CD4-positive, alpha-beta T cell treated with Interferon gamma for 1 hour (primary cell): ENCODE data around the gene ZNF326.
"Not testable (repeated sequence)": the region's sequence is repeated elsewhere in the genome, so short reads cannot be mapped to it uniquely, and the experiment has no call there.

Source experiments
- DNase-seq: peaks from one replicate; pipeline ENCODE4 v3.0.0-alpha.2; 2020

Gene ZNF326

GRCh38 chr1:89997152-89997551, 2.2 kb downstream of the ZNF326 start:
- DNase-seq: not testable (repeated sequence)

DNA sequence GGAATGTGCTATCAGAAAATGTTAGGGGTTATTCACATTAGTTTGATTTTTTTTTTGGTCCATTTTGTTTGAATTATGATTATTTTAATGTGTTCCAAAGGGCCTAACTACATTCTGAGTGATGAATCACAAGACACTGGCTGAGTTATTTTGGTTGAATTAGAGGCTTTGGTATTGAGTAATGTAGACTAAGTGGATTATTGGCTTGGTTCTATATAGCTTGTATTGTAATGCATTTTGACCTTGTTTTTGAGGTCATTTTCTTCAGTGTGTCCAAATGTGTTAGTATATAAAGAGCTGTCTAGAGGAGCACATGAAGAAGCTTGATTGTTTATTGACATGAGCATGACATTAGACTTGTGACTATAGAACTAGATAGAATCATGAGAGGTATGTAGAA, 3.4 kb downstream of the ZNF326 start:
- no peak for DNase-seq

DNA sequence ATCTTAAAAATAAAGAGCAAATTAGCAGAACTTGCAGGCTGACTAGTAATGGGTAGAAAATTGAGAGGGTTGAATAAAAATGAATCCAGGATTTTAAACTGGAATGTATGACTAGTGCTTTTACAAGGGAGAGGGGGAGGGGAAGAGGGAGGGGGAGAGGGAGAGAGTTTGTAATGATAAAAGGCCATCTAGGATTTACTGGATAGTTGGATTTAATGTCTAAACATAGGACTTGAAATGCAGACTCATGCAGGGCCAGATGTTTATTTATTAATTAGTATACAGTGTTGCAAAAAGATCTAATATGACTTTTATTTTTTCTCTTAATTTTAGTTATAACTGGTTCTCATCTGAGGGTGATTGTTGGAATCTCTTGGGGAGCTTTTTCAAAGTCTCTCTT, 4.3 kb downstream of the ZNF326 start:
- DNase-seq: no peak

- DNase-seq: no peak
Observed at GRCh38 chr1:89999628-90000027, 4.7 kb downstream of the ZNF326 start.

DNA sequence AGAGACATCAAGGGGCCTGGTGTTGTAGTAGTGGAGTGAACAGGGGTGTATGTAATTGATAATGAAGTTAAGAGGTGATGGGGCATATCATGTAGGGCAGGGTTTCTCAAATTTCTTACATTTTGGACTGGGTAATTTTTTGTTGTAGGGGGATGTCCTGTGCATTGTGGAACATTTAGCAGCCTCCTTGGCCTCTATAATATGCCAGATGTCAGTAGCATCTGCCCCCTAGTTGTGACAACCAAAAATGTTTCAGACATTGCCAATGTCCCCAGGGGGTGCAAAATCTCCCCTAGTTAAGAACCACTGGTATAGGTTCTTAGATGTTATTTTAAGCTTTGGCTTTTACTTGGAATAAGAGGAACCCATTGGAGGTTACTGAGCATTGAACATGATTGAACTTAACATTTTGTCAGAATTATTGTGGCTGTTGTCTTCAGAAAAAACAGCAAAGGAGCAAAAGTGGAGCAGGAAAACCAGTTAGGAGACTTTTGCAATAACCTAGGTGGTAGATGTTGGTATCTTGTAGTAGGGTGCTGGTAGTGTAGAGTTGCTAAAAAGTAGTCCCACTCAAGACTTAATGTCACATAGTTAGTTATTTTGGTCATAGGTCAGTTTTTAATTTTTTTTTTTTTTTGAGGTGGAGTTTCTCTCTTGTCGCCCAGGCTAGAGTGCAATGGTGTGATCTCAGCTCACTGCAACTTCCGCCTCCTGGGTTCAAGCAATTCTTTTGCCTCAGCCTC, 6.2 kb downstream of the ZNF326 start:
- DNase-seq: no peak

GRCh38 chr1:90007979-90008404, 13.1 kb downstream of the ZNF326 start:
- DNase-seq: no peak

DNA sequence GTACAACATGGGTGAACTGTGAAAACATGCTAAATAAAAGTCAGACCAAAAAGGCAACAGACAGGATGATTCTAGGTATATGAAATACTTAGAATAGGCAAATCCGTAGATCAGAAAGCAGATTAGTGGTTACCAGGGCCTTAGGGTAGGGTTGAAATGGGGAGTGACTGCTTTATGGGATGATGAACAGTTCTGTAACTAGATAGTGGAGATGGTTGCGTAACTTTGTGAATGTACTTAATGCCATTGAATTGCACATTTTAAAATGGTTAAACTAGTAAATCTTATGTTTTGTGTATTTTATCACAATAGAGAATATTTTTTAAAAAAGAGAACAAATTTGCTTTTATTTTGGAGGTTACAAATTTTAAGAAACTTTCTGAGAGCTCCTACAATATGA, 17.4 kb downstream of the ZNF326 start:
- DNase-seq: no peak

- DNase-seq: no peak
Observed at GRCh38 chr1:90023691-90024090, 28.8 kb downstream of the ZNF326 start.

DNA sequence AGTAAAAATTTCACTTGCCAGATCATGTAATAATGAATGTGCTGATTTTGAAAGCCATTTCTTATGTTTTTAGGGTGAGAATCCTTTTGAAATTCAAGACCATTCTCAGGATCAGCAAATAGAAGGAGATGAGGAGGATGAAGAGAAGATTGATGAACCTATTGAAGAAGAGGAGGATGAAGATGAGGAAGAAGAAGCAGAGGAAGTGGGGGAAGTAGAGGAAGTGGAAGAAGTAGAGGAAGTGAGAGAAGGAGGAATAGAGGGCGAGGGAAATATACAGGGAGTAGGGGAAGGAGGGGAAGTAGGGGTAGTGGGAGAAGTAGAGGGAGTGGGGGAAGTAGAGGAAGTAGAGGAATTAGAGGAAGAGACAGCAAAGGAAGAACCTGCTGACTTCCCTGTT, 32.4 kb downstream of the ZNF326 start:
- DNase-seq: no peak

DNA sequence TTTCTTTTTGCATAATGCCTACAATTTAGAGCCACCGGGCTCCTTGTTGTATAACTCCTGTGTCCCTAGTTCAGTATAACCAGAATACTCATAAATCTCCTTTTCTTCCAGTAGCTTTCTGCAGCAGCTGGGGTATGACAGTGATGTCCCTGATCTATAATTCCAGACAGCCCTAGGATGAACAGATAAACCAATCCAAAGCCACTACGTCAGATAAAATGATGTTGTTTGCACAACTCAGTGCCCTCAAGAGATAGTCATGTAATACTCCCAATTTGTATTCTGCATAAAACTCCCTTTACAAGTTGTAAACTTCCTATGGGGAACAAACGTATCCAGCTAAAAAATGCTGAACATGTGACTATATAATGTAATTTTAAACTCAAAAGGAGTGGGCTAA, 44.7 kb downstream of the ZNF326 start:
- no peak for DNase-seq

DNA sequence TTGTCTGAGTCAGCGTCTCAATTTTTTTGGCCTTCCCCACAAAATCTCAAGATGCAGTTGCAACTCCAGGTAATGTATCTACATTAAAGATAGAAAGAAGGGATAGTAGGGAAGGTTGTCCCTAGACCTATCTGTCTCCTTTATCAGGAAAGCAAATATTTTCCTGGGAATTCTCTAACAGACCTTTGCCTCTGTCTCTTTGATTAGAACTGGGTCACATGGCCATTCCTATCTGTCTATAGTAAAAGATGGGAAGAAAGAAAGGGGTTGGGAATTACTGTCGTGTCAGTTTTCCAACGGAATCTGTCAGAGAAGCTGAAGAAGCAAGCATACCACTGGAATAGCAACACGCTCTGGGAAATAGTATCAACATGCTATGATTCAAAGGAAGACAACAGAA, 48.7 kb downstream of the ZNF326 start:
- no peak for DNase-seq

GRCh38 chr1:90044346-90044745, 49.4 kb downstream of the ZNF326 start:
- no peak for DNase-seq

GRCh38 chr1:90045853-90046563, 51.1 kb downstream of the ZNF326 start:
- DNase-seq: no peak

DNA sequence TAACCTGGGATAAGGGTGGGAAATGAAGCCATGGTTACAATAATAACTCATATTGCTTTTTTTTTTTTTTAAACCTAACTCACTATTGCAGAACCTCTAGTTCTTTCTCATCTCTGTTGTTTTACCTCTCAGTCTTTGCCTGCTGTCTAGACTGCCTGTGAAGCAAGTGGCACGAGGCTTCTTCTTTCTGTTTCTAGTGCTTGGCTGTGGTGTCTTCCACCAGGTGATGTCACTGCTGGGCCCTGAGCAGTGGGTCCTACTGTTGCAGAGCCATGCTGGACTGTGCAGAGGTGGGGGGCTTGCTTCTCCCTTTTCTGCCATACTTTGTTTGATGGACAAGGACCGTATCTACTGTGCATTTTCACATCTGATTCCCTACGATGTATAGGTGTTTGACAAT, 51.7 kb downstream of the ZNF326 start:
- DNase-seq: no peak

- no peak for DNase-seq
Observed at GRCh38 chr1:90048043-90048442, 53.1 kb downstream of the ZNF326 start.

DNA sequence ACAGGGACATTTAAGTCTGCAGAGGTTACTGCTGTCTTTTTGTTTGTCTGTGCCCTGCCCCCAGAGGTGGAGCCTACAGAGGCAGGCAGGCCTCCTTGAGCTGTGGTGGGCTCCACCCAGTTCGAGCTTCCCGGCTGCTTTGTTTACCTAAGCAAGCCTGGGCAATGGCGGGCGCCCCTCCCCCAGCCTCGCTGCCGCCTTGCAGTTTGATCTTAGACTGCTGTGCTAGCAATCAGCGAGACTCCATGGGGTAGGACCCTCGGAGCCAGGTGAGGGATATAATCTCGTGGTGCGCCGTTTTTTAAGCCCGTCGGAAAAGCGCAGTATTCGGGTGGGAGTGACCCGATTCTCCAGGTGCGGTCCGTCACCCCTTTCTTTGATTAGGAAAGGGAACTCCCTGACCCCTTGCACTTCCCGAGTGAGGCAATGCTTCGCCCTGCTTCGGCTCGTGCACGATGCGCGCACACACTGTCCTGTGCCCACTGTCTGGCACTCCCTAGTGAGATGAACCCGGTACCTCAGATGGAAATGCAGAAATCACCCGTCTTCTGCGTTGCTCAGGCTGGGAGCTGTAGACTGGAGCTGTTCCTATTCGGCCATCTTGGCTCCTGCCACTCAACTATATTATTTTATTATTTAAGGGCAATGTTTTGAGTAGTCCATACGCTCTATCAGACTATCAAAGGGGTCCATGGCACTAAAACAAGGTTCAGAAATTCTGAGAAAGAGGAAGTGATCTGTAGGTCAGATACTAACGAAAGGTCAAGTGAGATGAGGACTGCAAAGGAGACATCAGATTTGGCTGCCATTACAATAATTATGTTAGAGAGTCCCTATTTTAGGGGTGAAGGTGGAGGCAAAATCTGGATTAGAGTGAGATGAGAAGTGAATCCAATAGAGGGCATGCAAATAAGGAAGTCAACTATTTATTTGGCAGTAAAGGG, 68.1 kb downstream of the ZNF326 start:
- DNase-seq: not testable (repeated sequence)

GRCh38 chr1:90064109-90064508, 69.2 kb downstream of the ZNF326 start:
- not testable (repeated sequence) for DNase-seq

DNA sequence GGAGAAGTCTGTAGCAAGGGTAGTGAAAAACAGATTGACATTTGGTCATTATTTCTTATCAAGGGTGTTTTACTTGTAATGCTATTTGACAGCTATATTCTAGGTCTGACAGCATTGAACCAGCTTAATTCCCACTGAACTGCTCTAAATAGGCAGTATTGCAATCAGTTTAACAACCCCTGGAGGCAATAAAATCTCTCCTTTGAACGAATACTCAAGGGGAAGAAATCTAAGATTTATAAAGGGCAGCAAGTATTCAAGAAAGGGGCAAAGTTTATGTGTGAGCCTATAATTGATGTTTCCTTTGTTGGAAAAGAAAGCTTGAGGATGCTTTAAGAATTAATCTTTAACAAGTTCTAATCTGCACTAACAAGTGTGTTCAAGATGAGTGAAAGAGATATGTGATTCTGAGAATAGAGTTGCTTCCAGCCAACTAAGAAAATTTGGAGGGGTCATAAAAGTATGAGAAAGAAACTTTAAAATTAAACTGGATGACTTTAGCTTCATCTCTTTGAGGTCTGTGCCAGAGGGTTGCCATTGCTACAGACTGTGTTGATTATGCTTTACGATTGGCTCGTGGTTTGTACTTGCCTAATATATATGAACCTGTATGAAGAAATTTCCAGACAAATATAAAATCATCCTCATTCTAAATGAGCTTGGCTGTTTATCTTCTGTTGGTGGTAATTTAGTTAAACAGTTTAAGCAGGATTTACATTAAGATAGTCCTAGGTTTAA, 72.5 kb downstream of the ZNF326 start:
- no peak for DNase-seq

- DNase-seq: no peak
Observed at GRCh38 chr1:90068611-90069280, 73.8 kb downstream of the ZNF326 start.

GRCh38 chr1:90074137-90074536, 79.2 kb downstream of the ZNF326 start:
- DNase-seq: no peak

DNA sequence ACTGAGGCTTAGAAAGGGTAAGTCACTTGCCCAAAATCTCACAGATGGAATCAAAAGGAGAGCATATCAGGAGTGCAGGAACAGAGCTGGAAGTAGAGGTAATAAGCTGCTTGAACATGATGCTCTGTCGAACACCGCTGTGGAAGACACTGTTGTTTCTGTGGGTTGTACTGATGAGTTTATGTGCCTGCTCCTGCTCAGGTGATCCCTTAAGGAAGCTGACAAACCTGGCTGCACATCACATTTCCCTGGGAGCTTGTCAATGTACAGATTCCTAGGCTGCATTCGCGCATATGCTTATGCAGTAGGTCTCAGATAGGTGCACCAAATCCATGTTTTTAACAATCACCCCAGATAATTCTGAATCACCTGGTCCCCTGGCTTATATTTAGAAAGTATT, 79.7 kb downstream of the ZNF326 start:
- no peak for DNase-seq

GRCh38 chr1:90074970-90075391, 80.1 kb downstream of the ZNF326 start:
- no peak for DNase-seq
